ENCODE results near the gene NUDT15. TPM values are rescaled to one million over a fixed set of nuclear protein-coding genes. Genes with fewer than 3 reads are reported as not detected.
"Not testable (repeated sequence)": the region's sequence is repeated elsewhere in the genome, so short reads cannot be mapped to it uniquely, and the experiment has no call there.

The NUDT15 gene
- total RNA-seq, 2 donors from 2014 or later: 11.7 to 26.9 TPM

DNA sequence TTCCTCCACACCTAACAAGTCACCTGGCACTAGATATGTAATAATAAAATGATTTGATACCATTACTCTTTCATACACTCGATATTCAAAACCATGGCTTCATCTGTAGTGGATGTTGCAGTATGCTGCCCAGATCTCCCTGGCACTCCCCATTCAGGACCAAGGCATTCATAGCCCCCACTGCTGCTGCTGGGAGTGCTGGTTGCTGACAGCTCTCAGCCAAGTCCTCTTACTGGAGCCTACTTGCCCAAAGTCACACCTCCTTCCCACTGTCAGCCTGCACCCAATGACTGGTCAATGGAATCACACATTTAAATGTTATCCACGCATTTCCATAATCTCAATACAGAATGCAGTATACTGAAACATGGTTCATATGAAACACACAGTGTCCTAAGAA is 40.1 kb upstream of the NUDT15 start:
- Histone ChIP-seq H3K27me3 (replicated peaks; ENCODE audit: insufficient read depth) (no peaks in the 10 kb centered on the region), H3K4me1 (replicated peaks) (no peaks in the 10 kb centered on the region), H3K9me3 (no peaks in the 10 kb centered on the region), H3K36me3 (no peaks in the 10 kb centered on the region), H3K4me3 (no peak overlapping the region), H3K27ac (no peak overlapping the region)
- 96% methylated on average over 2 of the region's 2 CpGs for WGBS
- intact Hi-C loops (cut with DNase I): no loop called here
- TF ChIP-seq POLR2A (IDR thresholded peaks at IDR 0.05): no peak
- no peak for TF ChIP-seq POLR2AphosphoS5 (IDR thresholded peaks at IDR 0.05)
- no peak for DNase-seq (ENCODE audit: low spot score)

GRCh38 chr13:47999973-48000372 is 37.6 kb upstream of the NUDT15 start:
- intact Hi-C loops (cut with DNase I): no loop called here

DNA sequence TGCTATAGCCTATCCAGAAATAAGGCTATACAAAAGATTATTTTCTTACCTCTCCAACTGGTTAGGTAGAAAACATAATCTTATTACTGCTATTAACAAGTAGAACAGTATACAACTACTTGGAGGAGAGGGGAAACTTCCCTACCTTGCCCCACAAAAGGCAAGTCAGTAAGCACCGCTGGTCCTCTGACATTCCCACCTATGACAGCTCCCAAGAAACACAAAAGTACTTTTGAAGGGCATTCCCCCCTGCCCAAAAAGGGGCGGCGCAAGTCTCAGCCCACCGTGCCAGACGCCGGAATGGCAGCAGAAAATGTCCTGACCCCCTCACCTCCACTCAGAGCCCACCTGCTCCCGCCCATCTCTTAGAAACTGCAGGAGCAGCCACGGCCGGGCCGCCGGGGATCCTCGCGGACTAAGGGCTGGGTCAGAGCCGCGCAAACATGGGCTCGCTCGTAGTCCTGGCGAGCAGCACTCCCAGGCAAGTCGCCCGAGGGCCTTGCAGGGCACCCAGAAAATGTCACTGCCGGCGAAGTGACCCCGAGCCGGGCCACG is 36.9 kb upstream of the NUDT15 start:
- H3K27me3 ChIP-seq (replicated peaks; ENCODE audit: insufficient read depth): no peaks in the 10 kb centered on the region
- WGBS: under 1% methylated on average over 19 of the region's 25 CpGs
- no peaks in the 10 kb centered on the region for H3K9me3 ChIP-seq
- intact Hi-C loops (cut with DNase I): no loop called here
- peak; percentile 5 for DNase-seq (ENCODE audit: low spot score)
- peak overlapping the region; percentile 73 to 80 for H3K27ac ChIP-seq
- peak overlapping the region; percentile 80 to 90 for H3K4me3 ChIP-seq
- no peaks in the 10 kb centered on the region for H3K4me1 ChIP-seq (replicated peaks)
- TF ChIP-seq, protein P1, sequence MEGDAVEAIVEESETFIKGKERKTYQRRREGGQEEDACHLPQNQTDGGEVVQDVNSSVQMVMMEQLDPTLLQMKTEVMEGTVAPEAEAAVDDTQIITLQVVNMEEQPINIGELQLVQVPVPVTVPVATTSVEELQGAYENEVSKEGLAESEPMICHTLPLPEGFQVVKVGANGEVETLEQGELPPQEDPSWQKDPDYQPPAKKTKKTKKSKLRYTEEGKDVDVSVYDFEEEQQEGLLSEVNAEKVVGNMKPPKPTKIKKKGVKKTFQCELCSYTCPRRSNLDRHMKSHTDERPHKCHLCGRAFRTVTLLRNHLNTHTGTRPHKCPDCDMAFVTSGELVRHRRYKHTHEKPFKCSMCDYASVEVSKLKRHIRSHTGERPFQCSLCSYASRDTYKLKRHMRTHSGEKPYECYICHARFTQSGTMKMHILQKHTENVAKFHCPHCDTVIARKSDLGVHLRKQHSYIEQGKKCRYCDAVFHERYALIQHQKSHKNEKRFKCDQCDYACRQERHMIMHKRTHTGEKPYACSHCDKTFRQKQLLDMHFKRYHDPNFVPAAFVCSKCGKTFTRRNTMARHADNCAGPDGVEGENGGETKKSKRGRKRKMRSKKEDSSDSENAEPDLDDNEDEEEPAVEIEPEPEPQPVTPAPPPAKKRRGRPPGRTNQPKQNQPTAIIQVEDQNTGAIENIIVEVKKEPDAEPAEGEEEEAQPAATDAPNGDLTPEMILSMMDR (IDR thresholded peaks at IDR 0.05): no peak
- TF ChIP-seq POLR2A (IDR thresholded peaks at IDR 0.05): no peak
- TF ChIP-seq POLR2AphosphoS5 (IDR thresholded peaks at IDR 0.05): no peak
- H3K36me3 ChIP-seq: no peaks in the 10 kb centered on the region

More at GRCh38 chr13:47999973-48000372, 37.6 kb upstream of the NUDT15 start:
- Histone ChIP-seq H3K27me3 (replicated peaks; ENCODE audit: insufficient read depth) (no peaks in the 10 kb centered on the region), H3K4me3 (peak overlapping the region; percentile 80 to 90), H3K27ac (no peak overlapping the region), H3K9me3 (no peaks in the 10 kb centered on the region), H3K36me3 (no peaks in the 10 kb centered on the region), H3K4me1 (replicated peaks) (no peaks in the 10 kb centered on the region)
- TF ChIP-seq, protein P1 (IDR thresholded peaks at IDR 0.05): no peak
- TF ChIP-seq POLR2A (IDR thresholded peaks at IDR 0.05): no peak
- no peak for TF ChIP-seq POLR2AphosphoS5 (IDR thresholded peaks at IDR 0.05)
- DNase-seq (ENCODE audit: low spot score): no peak
- 33% methylated on average over 5 of the region's 5 CpGs for WGBS

- peak within 1 kb of the TSS; percentile 80 to 90 for H3K4me3 ChIP-seq
- H3K27ac ChIP-seq: peak within 1 kb of the TSS; percentile 73 to 80
- no peaks in the 10 kb centered on the region for H3K9me3 ChIP-seq
- WGBS: 3% methylated on average over 47 of the region's 52 CpGs
- H3K27me3 ChIP-seq (replicated peaks; ENCODE audit: insufficient read depth): no peaks in the 10 kb centered on the region
- peak; percentile 79 for DNase-seq (ENCODE audit: low spot score)
- H3K36me3 ChIP-seq: no peaks in the 10 kb centered on the region
- intact Hi-C loops (cut with DNase I): no loop called here
- no peaks in the 10 kb centered on the region for H3K4me1 ChIP-seq (replicated peaks)
- TF ChIP-seq POLR2AphosphoS5 (IDR thresholded peaks at IDR 0.05) (peak; percentile 84), POLR2A (IDR thresholded peaks at IDR 0.05) (peak; percentile 65)
- TF ChIP-seq, protein P1 (IDR thresholded peaks at IDR 0.05): peak in 2 of 4 experiments; percentile 15 to 20
These were observed 36.2 kb upstream of the NUDT15 start, which contains the start of gene SUCLA2 for GRCh38 chr13:48001114-48001881. TSS of gene SUCLA2 (minus strand) at chr13:48001273. CDS start at chr13:48001269, 4 bp downstream.

DNA sequence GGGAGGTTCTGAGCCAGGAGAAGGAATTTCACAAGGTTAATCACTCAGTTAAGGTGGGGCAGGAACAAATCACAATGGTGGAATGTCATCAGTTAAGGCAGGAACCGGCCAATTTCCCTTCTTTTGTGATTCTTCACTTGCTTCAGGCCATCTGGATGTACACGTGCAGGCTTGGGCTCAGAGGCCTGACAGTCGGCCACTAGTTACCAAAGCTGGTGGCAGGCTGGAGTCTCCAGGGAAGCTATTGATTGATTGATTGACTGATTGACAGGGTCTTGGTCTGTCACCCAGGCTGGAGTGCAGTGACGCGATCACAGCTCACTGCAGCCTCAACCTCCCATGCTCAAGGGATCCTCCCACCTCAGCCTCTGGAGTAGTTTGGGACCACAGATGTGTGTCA is 35.5 kb upstream of the NUDT15 start:
- DNase-seq (ENCODE audit: low spot score); H3K36me3 ChIP-seq; intact Hi-C loops (cut with DNase I); H3K4me1 ChIP-seq (replicated peaks); H3K27me3 ChIP-seq (replicated peaks; ENCODE audit: insufficient read depth); H3K27ac ChIP-seq; H3K9me3 ChIP-seq: not testable (repeated sequence)
- 44% methylated on average over 5 of the region's 5 CpGs for WGBS
- peak overlapping the region in 1 of 2 donors; percentile 90 for H3K4me3 ChIP-seq

Measured in prostate gland (tissue), 2 donors.